GM23338 (cell line): ENCODE data around the gene CHD2. TPM values are rescaled to one million over a fixed set of nuclear protein-coding genes. Genes with fewer than 3 reads are reported as not detected.

Experiments used
- ATAC-seq: fragments of 200-7000 bp; cut with Tn5 transposase; 3 replicates; pipeline ENCODE4 v1.9.1; 2020
- DNase-seq: peaks from one replicate; pipeline ENCODE4 v3.0.0-alpha.2; 2015; ENCODE audit warnings: low spot score
- H2AFZ ChIP-seq: fragments of 200-600 bp; sonication (generic); 2 replicates; pipeline ENCODE4 v1.8.0; 2016; ENCODE audit warnings: antibody characterized with exemption, mild to moderate bottlenecking, moderate library complexity
- H3F3A ChIP-seq: fragments of 200-600 bp; sonication (generic); replicated peaks from 2 replicates; pipeline ENCODE4 v1.8.0; 2017; ENCODE audit warnings: antibody characterized with exemption, mixed run types, low read depth
- H3K27ac ChIP-seq: fragments of 200-600 bp; sonication (generic); 2 replicates; pipeline ENCODE4 v1.6.1; 2016; ENCODE audit warnings: low read depth
- H3K27me3 ChIP-seq: fragments of 200-600 bp; sonication (generic); 2 replicates; pipeline ENCODE4 v1.8.0; 2016; ENCODE audit warnings: mild to moderate bottlenecking, mixed run types, moderate library complexity; ENCODE audit not compliant: insufficient read depth
- H3K36me3 ChIP-seq: fragments of 200-600 bp; sonication (generic); 2 replicates; pipeline ENCODE4 v1.8.0; 2016; ENCODE audit warnings: mild to moderate bottlenecking; ENCODE audit not compliant: insufficient read depth
- H3K4me1 ChIP-seq: fragments of 200-600 bp; sonication (generic); 2 replicates; pipeline ENCODE4 v1.8.0; 2016; ENCODE audit warnings: mild to moderate bottlenecking, moderate library complexity; ENCODE audit not compliant: insufficient read depth
- H3K4me2 ChIP-seq: fragments of 200-600 bp; sonication (generic); 2 replicates; pipeline ENCODE4 v1.7.1; 2017; ENCODE audit warnings: mixed run types
- H3K4me3 ChIP-seq: fragments of 200-600 bp; sonication (generic); 2 replicates; pipeline ENCODE4 v1.6.1; 2016; ENCODE audit warnings: mixed run types
- H3K79me2 ChIP-seq: fragments of 200-600 bp; sonication (generic); replicated peaks from 2 replicates; pipeline ENCODE4 v1.8.0; 2017; ENCODE audit warnings: mild to moderate bottlenecking; ENCODE audit not compliant: insufficient read depth
- H3K9me2 ChIP-seq: fragments of 200-600 bp; sonication (generic); 2 replicates; pipeline ENCODE4 v1.8.0; 2017; ENCODE audit not compliant: insufficient read depth
- H4K20me1 ChIP-seq: fragments of 200-600 bp; sonication (generic); replicated peaks from 2 replicates; pipeline ENCODE4 v1.8.0; 2017; ENCODE audit warnings: mild to moderate bottlenecking; ENCODE audit not compliant: insufficient read depth
- H3K27ac Mint-ChIP-seq: 2 replicates; pipeline ENCODE4 v1.8.0; 2020; ENCODE audit warnings: inconsistent platforms, mild to moderate bottlenecking, moderate library complexity, mixed read lengths
- H3K27me3 Mint-ChIP-seq: 3 replicates; pipeline ENCODE4 v1.8.0; 2022; ENCODE audit warnings: low read depth, mild to moderate bottlenecking, moderate library complexity, mixed read lengths, inconsistent platforms; ENCODE audit not compliant: insufficient read depth, poor library complexity
- H3K36me3 Mint-ChIP-seq: 3 replicates; pipeline ENCODE4 v1.8.0; 2021; ENCODE audit warnings: low read depth, mild to moderate bottlenecking, inconsistent platforms, moderate library complexity, mixed read lengths
- H3K4me1 Mint-ChIP-seq: 3 replicates; pipeline ENCODE4 v1.8.0; 2020; ENCODE audit warnings: mild to moderate bottlenecking, inconsistent platforms, mixed read lengths
- H3K4me3 Mint-ChIP-seq: 3 replicates; pipeline ENCODE4 v1.8.0; 2021; ENCODE audit warnings: moderate library complexity, mild to moderate bottlenecking, inconsistent platforms, mixed read lengths
- H3K9me3 Mint-ChIP-seq: 3 replicates; pipeline ENCODE4 v1.8.0; 2020; ENCODE audit warnings: moderate library complexity, mild to moderate bottlenecking, inconsistent platforms, mixed read lengths
- CREB1 ChIP-seq: fragments of 250-450 bp; sonication (Bioruptor Pico); IDR thresholded peaks from 2 replicates; pipeline ENCODE4 v1.5.0; 2020; ENCODE audit warnings: low read depth, mild to moderate bottlenecking, moderate library complexity
- ETS1 ChIP-seq: IDR thresholded peaks from 2 replicates; pipeline ENCODE4 v1.6.1; 2016; ENCODE audit warnings: antibody characterized with exemption
- EZH2phosphoT487 ChIP-seq: fragments of 200-600 bp; sonication (generic); IDR thresholded peaks from one replicate; pipeline ENCODE4 v1.8.1; 2018; ENCODE audit warnings: antibody characterized with exemption; ENCODE audit not compliant: unreplicated experiment
- REST ChIP-seq: IDR thresholded peaks from one replicate; pipeline ENCODE4 v1.6.1; 2018; ENCODE audit warnings: antibody characterized with exemption; ENCODE audit not compliant: unreplicated experiment
- polyA plus RNA-seq: library from polyadenylated mRNA; unstranded; fragments of >200 nt; fragmentation: Nextera tagmentation; extraction: Ambion mirVana; gene quantifications from 2 replicates; pipeline ENCODE4 v1.2.1, GENCODE V29; 2016
- total RNA-seq: library from RNA; depleted of rRNA; stranded (reverse); fragments of >200 nt; shearing (Covaris generic); gene quantifications from 2 replicates; pipeline ENCODE4 v1.2.3, GENCODE V29; 2014

Gene CHD2
- total and polyA plus RNA-seq, 2 experiments from 2014 or later = 119 to 130 TPM

GRCh38 chr15:92929002-92929401, 28.9 kb downstream of the CHD2 start:
- no peaks in the 10 kb centered on the region for H3F3A ChIP-seq
- Mint-ChIP-seq H3K27ac (no peak overlapping the region), H3K36me3 (peaks cover 92% of the 10 kb centered on the region), H3K4me1 (no peaks in the 10 kb centered on the region), H3K27me3 (peaks cover 4% of the 10 kb centered on the region), H3K4me3 (no peak overlapping the region), H3K9me3 (no peaks in the 10 kb centered on the region)
- TF ChIP-seq CREB1 (CRISPR knock-in tag) (no peak), ETS1 (no peak), REST (no peak), EZH2phosphoT487 (no peak)
- no peaks in the 10 kb centered on the region for H3K9me2 ChIP-seq
- DNase-seq (no peak), ATAC-seq (no peak)
- H3K4me1 ChIP-seq = no peaks in the 10 kb centered on the region
- peaks cover 74% of the 10 kb centered on the region for H3K36me3 ChIP-seq
- H4K20me1 ChIP-seq = peaks cover 3% of the 10 kb centered on the region; the same call in 1 of the 2 replicates
- no peak overlapping the region for H3K4me2 ChIP-seq
- H3K79me2 ChIP-seq = peaks cover 71% of the 10 kb centered on the region
- no peak overlapping the region for H3K4me3 ChIP-seq
- H2AFZ ChIP-seq = no peak overlapping the region
- no peaks in the 10 kb centered on the region for H3K27me3 ChIP-seq
- H3K27ac ChIP-seq = peak overlapping the region; percentile 39; the same call in 1 of the 2 replicates

DNA sequence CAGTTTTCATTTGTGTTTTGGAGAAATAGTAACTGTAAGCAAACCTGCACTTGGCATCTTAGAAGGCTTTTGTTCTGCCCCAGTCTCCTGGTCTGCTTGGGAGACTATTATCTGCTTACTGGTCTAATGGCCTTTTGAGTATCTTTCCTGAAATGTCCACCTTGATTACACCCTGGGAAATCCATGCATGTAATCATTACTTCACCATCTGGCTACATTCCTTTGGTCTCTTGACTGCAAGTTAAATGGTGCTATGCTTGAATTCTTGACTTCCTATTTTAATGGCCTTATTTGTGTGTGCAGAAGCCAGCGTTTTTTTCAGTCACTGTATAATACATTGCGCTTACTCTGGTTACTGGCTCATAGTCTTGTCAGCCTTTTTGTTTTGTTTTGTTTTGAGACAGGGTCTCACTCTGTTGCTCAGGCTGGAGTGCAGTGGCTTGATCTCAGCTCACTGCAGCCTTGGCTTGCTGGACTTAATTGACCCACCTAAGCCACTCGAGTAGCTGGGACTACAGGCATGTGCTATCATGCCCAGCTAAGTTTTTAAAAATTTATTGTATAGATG, 30.0 kb downstream of the CHD2 start:
- no peak for ATAC-seq
- peak overlapping the region; percentile 63; the same call in 1 of the 2 replicates for H3K27ac ChIP-seq
- peaks cover 92% of the 10 kb centered on the region for H3K36me3 Mint-ChIP-seq

More for the DNA sequence above, 30.0 kb downstream of the CHD2 start:
- no peaks in the 10 kb centered on the region for H3K9me3 Mint-ChIP-seq
- H3K4me3 Mint-ChIP-seq = no peak overlapping the region
- Histone ChIP-seq H3K79me2 (peaks cover 68% of the 10 kb centered on the region), H3K36me3 (peaks cover 69% of the 10 kb centered on the region), H3K4me1 (no peaks in the 10 kb centered on the region), H3F3A (no peaks in the 10 kb centered on the region), H3K4me2 (no peak overlapping the region), H2AFZ (no peak overlapping the region), H3K27me3 (no peaks in the 10 kb centered on the region), H4K20me1 (peaks cover 7% of the 10 kb centered on the region; the same call in 1 of the 2 replicates), H3K4me3 (no peak overlapping the region), H3K9me2 (no peaks in the 10 kb centered on the region)
- H3K27ac Mint-ChIP-seq = no peak overlapping the region
- no peak for DNase-seq
- TF ChIP-seq EZH2phosphoT487 = no peak
- H3K27me3 Mint-ChIP-seq = peaks cover 3% of the 10 kb centered on the region
- H3K4me1 Mint-ChIP-seq = no peaks in the 10 kb centered on the region
